AG04450 (cell line): ENCODE measurements around the gene FBXO15. TPM values are rescaled to one million over a fixed set of nuclear protein-coding genes. Genes with fewer than 3 reads are reported as not detected.
A peak's percentile ranks its signal among the peaks of the same experiment; 100 is the strongest.

Experiments used
- CTCF ChIA-PET: fragments of 300-600, 350-600 bp; formaldehyde crosslinking; extraction: SDS; loops from one replicate; lab custom pipeline; 2022; ENCODE audit warnings: antibody characterized with exemption, inconsistent platforms; lab: Charles Lee
- POLR2A ChIA-PET: fragments of 350-600 bp; formaldehyde crosslinking; extraction: SDS; loops from one replicate; lab custom pipeline; 2021; ENCODE audit warnings: antibody characterized with exemption, inconsistent platforms; lab: Yijun Ruan, JAX
- DNase-seq: peaks from one replicate; pipeline ENCODE4 v3.0.0-alpha.2; 2011; ENCODE audit warnings: low read depth, low spot score
- H3K27ac ChIP-seq: one replicate; pipeline ENCODE4 v1.5.1; 2012; ENCODE audit warnings: low read depth, low read length, control low read depth
- H3K27me3 ChIP-seq: one replicate; pipeline ENCODE4 v1.6.0; 2012; ENCODE audit warnings: low read length; ENCODE audit not compliant: control insufficient read depth, insufficient read depth
- H3K4me3 ChIP-seq: 2 replicates; pipeline ENCODE4 v1.5.1; 2011; ENCODE audit warnings: mild to moderate bottlenecking, low read depth, low read length, control low read depth
- H3K9me3 ChIP-seq: 2 replicates; pipeline ENCODE4 v1.5.1; 2012; ENCODE audit warnings: low read length; ENCODE audit not compliant: control insufficient read depth, insufficient read depth
- CTCF ChIP-seq: IDR thresholded peaks from 2 replicates; pipeline ENCODE4 v1.5.1; 2011; ENCODE audit warnings: low read depth, low read length, control low read depth, inconsistent platforms
- polyA minus RNA-seq: library from RNA; depleted of rRNA, polyadenylated mRNA; stranded (reverse); fragments of >200 nt; gene quantifications from 2 replicates; pipeline ENCODE4 v1.2.3, GENCODE V29; 2011; rRNA and poly(A)+ RNA removed
- polyA plus RNA-seq: library from polyadenylated mRNA; depleted of rRNA; stranded (reverse); fragments of >200 nt; gene quantifications from 2 replicates; pipeline ENCODE4 v1.2.3, GENCODE V29; 2011; rRNA removed

Gene FBXO15
- polyA plus RNA-seq: 0.91 and 1.4 TPM in 2 replicates
- polyA minus RNA-seq: 0.69 and 2.2 TPM in 2 replicates

- Histone ChIP-seq H3K27me3 (no peaks in the 10 kb centered on the region), H3K4me3 (peak within 1 kb of the TSS; percentile 99), H3K9me3 (no peaks in the 10 kb centered on the region), H3K27ac (peak within 1 kb of the TSS; percentile 95)
- DNase-seq: peak; percentile 92
- POLR2A ChIA-PET: no interaction called here
- CTCF ChIA-PET: interaction anchor here (0.7 kb wide), 1 partner anchor 1340 kb away, joined by 4 read pairs; no protein-coding TSS in a partner anchor
- no peak for TF ChIP-seq CTCF
Observed at GRCh38 chr18:74147779-74148542, at the start of gene FBXO15, which contains the start of gene TIMM21. FBXO15 (minus strand) TSS chr18:74147834; CDS start chr18:74147785, 49 bp downstream. TIMM21 (plus strand) TSS chr18:74148523; CDS start chr18:74148809, 286 bp downstream.

GRCh38 chr18:74196220-74197119, 48.8 kb upstream of the FBXO15 start:
- Histone ChIP-seq H3K4me3 (peak overlapping the region; percentile 43), H3K27ac (no peak overlapping the region), H3K27me3 (peaks cover 3% of the 10 kb centered on the region), H3K9me3 (no peaks in the 10 kb centered on the region)
- DNase-seq: peak; percentile 15
- TF ChIP-seq CTCF: peak; percentile 86
- POLR2A ChIA-PET: no interaction called here
- CTCF ChIA-PET: interaction anchor here (0.5 to 4.3 kb wide), 14 partner anchors 14 to 355 kb away, joined by 3 to 60 read pairs (median 4); partner anchors contain the start of gene CNDP2

DNA sequence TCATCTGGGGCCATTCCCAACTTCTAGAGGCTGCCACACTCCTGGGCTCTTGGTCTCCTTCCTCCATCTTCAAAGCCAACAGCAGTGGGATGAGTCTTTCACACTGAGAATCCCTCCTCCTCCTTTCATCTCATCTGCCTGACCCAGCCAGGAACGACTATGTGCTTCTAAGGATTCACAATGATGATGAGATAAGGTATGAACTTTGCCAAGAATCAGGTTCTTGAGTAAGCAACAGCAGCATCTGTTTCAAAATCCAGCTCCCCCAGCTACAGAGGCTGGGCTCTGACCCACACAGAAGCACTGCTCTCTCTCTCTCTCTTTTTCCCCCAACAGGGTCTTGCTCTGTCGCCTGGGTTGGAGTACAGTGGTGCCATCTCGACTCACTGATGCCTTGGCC, 47.1 kb upstream of the FBXO15 start:
- no peak for DNase-seq
- CTCF ChIA-PET: interaction anchor here (0.6 to 1.3 kb wide), 4 partner anchors 11 to 148 kb away, joined by 3 to 6 read pairs (median 5); no protein-coding TSS in a partner anchor
- H3K27ac ChIP-seq: no peak overlapping the region
- peaks cover 3% of the 10 kb centered on the region for H3K27me3 ChIP-seq
- H3K4me3 ChIP-seq: no peak overlapping the region
- no peaks in the 10 kb centered on the region for H3K9me3 ChIP-seq
- POLR2A ChIA-PET: no interaction called here
- no peak for TF ChIP-seq CTCF

DNA sequence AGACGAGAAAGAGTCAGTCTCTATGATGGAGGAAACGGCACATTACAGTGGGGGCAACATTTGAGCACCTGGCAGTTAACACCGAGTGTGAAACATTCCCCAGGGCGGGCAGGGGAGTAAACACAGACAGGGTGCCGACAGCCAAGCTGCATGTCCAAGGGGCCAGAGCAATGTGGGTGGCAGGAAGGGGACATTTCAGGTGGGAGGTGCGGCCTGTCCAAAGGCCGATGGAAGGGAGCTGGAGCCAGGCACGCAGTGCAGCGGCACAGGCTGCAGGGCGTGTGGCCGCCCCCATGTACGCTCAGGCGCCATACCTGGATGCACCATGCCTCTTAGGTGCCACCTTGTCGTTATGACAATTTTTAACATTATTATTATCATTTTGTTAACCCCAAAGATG, 43.9 kb upstream of the FBXO15 start:
- no peak for TF ChIP-seq CTCF
- H3K27me3 ChIP-seq: no peaks in the 10 kb centered on the region
- ChIA-PET CTCF (interaction anchor here (2.6 to 5.1 kb wide), 2 partner anchors 151 to 360 kb away, joined by 13 to 29 read pairs; no protein-coding TSS in a partner anchor), POLR2A (no interaction called here)
- no peak for DNase-seq
- no peaks in the 10 kb centered on the region for H3K9me3 ChIP-seq
- H3K4me3 ChIP-seq: no peak overlapping the region
- no peak overlapping the region for H3K27ac ChIP-seq
